OCI-LY7 (cell line): ENCODE data around the gene SEC22B. TPM values are rescaled to one million over a fixed set of nuclear protein-coding genes. Genes with fewer than 3 reads are reported as not detected.
"Not testable (repeated sequence)": the region's sequence is repeated elsewhere in the genome, so short reads cannot be mapped to it uniquely, and the experiment has no call there.

Experiments used
- BruUV-seq: library from RNA; stranded (reverse); fragments of 400-500 nt; replicated peaks from 2 replicates; lab custom pipeline; 2021; lab: Mats Ljungman, UMichigan
- CTCF ChIA-PET: fragments of 300-600 bp; sonication (Branson Sonifier 250); formaldehyde crosslinking; loops from one replicate; lab custom pipeline; 2022; ENCODE audit warnings: antibody characterized with exemption; ENCODE audit not compliant: unreplicated experiment; lab: Charles Lee
- POLR2A ChIA-PET: fragments of 300-600 bp; sonication (Branson Sonifier 250); formaldehyde crosslinking; loops from one replicate; lab custom pipeline; 2022; ENCODE audit warnings: antibody characterized with exemption; lab: Charles Lee
- DNase-seq: peaks from one replicate; pipeline ENCODE4 v3.0.0-alpha.2; 2015; ENCODE audit warnings: low spot score
- H2AFZ ChIP-seq: fragments of 200-600 bp; sonication (generic), shearing (Covaris generic); 2 replicates; pipeline ENCODE4 v1.6.1; 2014; ENCODE audit warnings: mild to moderate bottlenecking, antibody characterized with exemption, low read length, moderate library complexity
- H3K27ac ChIP-seq: fragments of 200-600 bp; sonication (generic); 2 replicates; pipeline ENCODE4 v1.5.1; 2014; ENCODE audit warnings: mixed run types, low read depth, mild to moderate bottlenecking, moderate library complexity, low read length, inconsistent platforms; ENCODE audit not compliant: poor library complexity, severe bottlenecking
- H3K36me3 ChIP-seq: fragments of 200-600 bp; sonication (generic); 2 replicates; pipeline ENCODE4 v1.6.1; 2014; ENCODE audit warnings: mild to moderate bottlenecking, antibody characterized with exemption, low read length, moderate library complexity, mixed read lengths; ENCODE audit not compliant: insufficient read depth
- H3K4me1 ChIP-seq: fragments of 200-600 bp; sonication (generic); 2 replicates; pipeline ENCODE4 v1.5.1; 2014; ENCODE audit warnings: mild to moderate bottlenecking, low read length; ENCODE audit not compliant: insufficient read depth, poor library complexity, severe bottlenecking
- H3K4me2 ChIP-seq: fragments of 200-600 bp; sonication (generic); 2 replicates; pipeline ENCODE4 v1.6.1; 2014; ENCODE audit warnings: mild to moderate bottlenecking, low read length
- H3K4me3 ChIP-seq: fragments of 200-600 bp; sonication (generic); 2 replicates; pipeline ENCODE4 v1.5.1; 2014; ENCODE audit warnings: mild to moderate bottlenecking, low read depth, low read length; ENCODE audit not compliant: poor library complexity, severe bottlenecking
- H3K79me2 ChIP-seq: fragments of 200-600 bp; sonication (generic); 2 replicates; pipeline ENCODE4 v1.6.1; 2016; ENCODE audit warnings: low read depth, mild to moderate bottlenecking, low read length, moderate library complexity, mixed read lengths; ENCODE audit not compliant: insufficient read depth
- H3K9me2 ChIP-seq: fragments of 200-600 bp; sonication (generic); 2 replicates; pipeline ENCODE4 v1.6.1; 2016; ENCODE audit warnings: mild to moderate bottlenecking, low read length, mixed read lengths; ENCODE audit not compliant: insufficient read depth
- H3K9me3 ChIP-seq: fragments of 200-600 bp; sonication (generic); 2 replicates; pipeline ENCODE4 v1.6.1; 2014; ENCODE audit warnings: mild to moderate bottlenecking, mixed run types, low read length, mixed read lengths
- H4K20me1 ChIP-seq: fragments of 200-600 bp; sonication (generic); 2 replicates; pipeline ENCODE4 v1.6.1; 2014; ENCODE audit warnings: mild to moderate bottlenecking, antibody characterized with exemption, low read length, moderate library complexity, mixed read lengths; ENCODE audit not compliant: insufficient read depth
- intact Hi-C: fragments of 100-400 bp; cut with micrococcal nuclease; formaldehyde crosslinking; loops from one replicate; pipeline ENCODE4 v1.10.0; 2022; ENCODE audit not compliant: unreplicated experiment
- total RNA-seq, 2 experiments: library from RNA; depleted of rRNA in 1 of 2; stranded (reverse); fragments of >200 nt in 1 of 2; shearing (Covaris generic) in 1 of 2; gene quantifications; 2 replicates each; pipeline ENCODE4 v1.2.3, GENCODE V29; 2014 to 2022

The SEC22B gene
- total RNA-seq, 2 experiments from 2014 or later: 12.7 to 23.5 TPM

DNA sequence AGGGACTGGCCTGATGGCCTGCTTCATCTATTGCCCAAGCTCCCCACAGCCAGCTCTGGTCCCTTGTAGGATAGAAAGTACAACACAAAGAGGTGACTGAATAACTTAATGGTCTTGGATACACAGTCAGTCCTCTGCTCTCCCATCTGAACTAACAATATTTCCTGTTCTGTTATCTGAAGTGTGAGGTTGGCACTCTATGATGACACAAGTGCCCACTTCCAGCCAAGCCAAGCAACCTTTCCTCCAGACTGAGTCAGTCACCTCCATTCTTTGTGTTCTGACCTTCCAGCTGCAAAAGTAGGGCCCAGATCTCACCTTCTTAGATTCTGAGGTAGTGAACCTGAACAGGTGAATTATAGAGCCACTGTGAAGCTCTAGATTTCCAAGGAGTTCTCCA is 34.5 kb downstream of the SEC22B start:
- Histone ChIP-seq H3K4me2 (0 out of 2 replicates have a peak overlapping the region, but pooled peaks have one; percentile 41), H3K4me1 (peaks cover 19% of the 10 kb centered on the region)
- intact Hi-C loops: loop anchor here (5.0 to 10.0 kb wide), 2 partner anchors 195 to 267 kb away; no protein-coding TSS in a partner anchor
- H3K36me3 ChIP-seq, H3K4me3 ChIP-seq, BruUV-seq, H3K27ac ChIP-seq, CTCF ChIA-PET, H4K20me1 ChIP-seq, H3K79me2 ChIP-seq, H2AFZ ChIP-seq, POLR2A ChIA-PET, H3K9me2 ChIP-seq, DNase-seq, H3K9me3 ChIP-seq: not testable (repeated sequence)

DNA sequence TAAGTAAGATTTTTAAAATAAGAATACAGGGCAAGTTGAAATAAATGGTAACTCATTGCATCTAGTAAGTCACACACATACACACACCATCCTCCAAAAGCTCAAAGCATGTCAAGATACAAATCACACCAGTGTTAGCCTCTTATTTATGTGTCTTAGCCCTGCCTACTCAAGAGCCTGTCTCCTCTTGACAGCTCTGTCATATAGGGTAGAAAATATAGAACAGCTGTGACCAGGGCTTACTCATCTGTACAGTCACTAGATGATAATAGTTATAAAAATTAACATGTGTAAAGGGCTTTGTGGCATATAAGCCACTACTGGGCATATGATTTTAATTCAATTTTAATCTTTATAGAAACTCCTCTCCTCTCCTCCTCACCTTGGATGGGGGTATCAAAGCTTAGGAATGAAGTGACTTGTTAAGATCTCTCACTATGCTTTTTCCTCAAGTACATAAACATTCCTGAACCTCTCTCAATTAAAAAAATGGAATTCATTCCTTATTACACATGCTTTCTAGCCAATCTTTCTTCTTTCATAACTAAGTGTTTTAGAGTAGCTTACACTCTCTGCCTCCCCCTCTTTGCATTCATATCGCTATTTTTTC is 35.6 kb downstream of the SEC22B start:
- H4K20me1 ChIP-seq, DNase-seq, H3K79me2 ChIP-seq, H2AFZ ChIP-seq, H3K9me2 ChIP-seq, BruUV-seq, POLR2A ChIA-PET, CTCF ChIA-PET, H3K4me2 ChIP-seq, H3K9me3 ChIP-seq, H3K36me3 ChIP-seq, H3K27ac ChIP-seq, H3K4me3 ChIP-seq: not testable (repeated sequence)
- H3K4me1 ChIP-seq: peaks cover 19% of the 10 kb centered on the region
- intact Hi-C loops: loop anchor here (5.0 to 10.0 kb wide), 2 partner anchors 193 to 266 kb away; no protein-coding TSS in a partner anchor

DNA sequence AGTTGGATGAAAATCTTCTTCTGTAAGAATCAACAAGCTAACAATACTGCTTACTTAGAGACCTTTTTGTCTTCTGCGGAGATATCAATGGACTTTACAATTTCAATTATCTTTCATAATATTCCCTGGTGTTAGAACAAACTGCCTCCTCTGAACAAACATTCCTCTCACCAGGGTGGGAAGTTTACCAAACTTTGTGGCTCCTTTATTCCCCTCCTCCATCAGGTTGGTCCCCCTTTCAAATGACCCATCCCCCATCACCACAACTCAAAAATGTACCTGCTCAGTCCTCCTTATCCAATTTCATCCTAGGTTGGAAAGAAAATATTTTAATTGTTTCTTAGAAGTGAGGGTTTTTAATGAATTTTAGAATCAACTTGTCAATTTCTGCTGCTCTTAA is 40.2 kb downstream of the SEC22B start:
- DNase-seq, POLR2A ChIA-PET, H3K4me2 ChIP-seq, CTCF ChIA-PET, H4K20me1 ChIP-seq, H3K9me3 ChIP-seq, intact Hi-C loops, BruUV-seq, H3K9me2 ChIP-seq, H3K4me3 ChIP-seq, H3K27ac ChIP-seq, H3K4me1 ChIP-seq, H2AFZ ChIP-seq, H3K36me3 ChIP-seq, H3K79me2 ChIP-seq: not testable (repeated sequence)

DNA sequence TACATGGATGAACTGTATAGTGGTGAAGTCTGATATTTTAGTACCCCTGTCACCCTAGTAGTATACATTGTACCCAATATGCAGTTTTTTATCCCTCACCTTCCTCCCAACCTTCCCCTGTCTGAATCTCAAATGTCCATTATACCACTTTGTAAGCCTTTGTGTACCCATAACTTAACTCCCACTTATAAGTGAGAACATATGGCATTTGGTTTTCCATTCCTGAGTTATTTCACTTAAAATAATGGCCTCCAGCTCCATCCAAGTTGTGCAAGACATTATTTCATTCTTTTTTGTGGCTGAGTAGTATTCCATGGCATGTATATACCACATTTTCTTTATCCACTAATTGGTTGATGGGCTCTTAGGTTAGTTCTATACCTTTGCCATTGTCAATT is 42.4 kb downstream of the SEC22B start:
- H3K27ac ChIP-seq, H2AFZ ChIP-seq, H3K4me2 ChIP-seq, H3K4me3 ChIP-seq, POLR2A ChIA-PET, H3K9me2 ChIP-seq, H4K20me1 ChIP-seq, DNase-seq, H3K79me2 ChIP-seq, H3K36me3 ChIP-seq, H3K4me1 ChIP-seq, H3K9me3 ChIP-seq, BruUV-seq, CTCF ChIA-PET, intact Hi-C loops: not testable (repeated sequence)
